Mesendoderm (in vitro differentiated cells): ENCODE measurements around the gene MYCL.

Experiments used
- DNase-seq: peaks from one replicate; pipeline ENCODE4 v3.0.0; 2013
- H2AK5ac ChIP-seq: 2 replicates; pipeline ENCODE4 v1.6.1; 2013; ENCODE audit warnings: low read length, inconsistent platforms
- H2BK120ac ChIP-seq: 2 replicates; pipeline ENCODE4 v1.6.1; 2013; ENCODE audit warnings: low read depth, mild to moderate bottlenecking, low read length, moderate library complexity, mixed read lengths
- H2BK15ac ChIP-seq: replicated peaks from 2 replicates; pipeline ENCODE4 v1.6.1; 2013; ENCODE audit warnings: low read depth, mild to moderate bottlenecking, moderate library complexity
- H2BK5ac ChIP-seq: 2 replicates; pipeline ENCODE4 v1.6.1; 2013; ENCODE audit warnings: low read length, inconsistent platforms
- H3K18ac ChIP-seq: 2 replicates; pipeline ENCODE4 v1.6.1; 2013; ENCODE audit warnings: mild to moderate bottlenecking, low read length, mixed read lengths
- H3K23ac ChIP-seq: one replicate; pipeline ENCODE4 v1.6.1; 2013; ENCODE audit warnings: low read length
- H3K27ac ChIP-seq: 2 replicates; pipeline ENCODE4 v1.5.1; 2013; ENCODE audit warnings: low read depth, mild to moderate bottlenecking, inconsistent platforms, low read length, moderate library complexity
- H3K27me3 ChIP-seq: 2 replicates; pipeline ENCODE4 v1.6.1; 2013; ENCODE audit warnings: low read length, control low read depth, mild to moderate bottlenecking, inconsistent platforms; ENCODE audit not compliant: insufficient read depth, poor library complexity
- H3K36me3 ChIP-seq: 2 replicates; pipeline ENCODE4 v1.6.1; 2013; ENCODE audit warnings: low read length, inconsistent platforms; ENCODE audit not compliant: control insufficient read depth, insufficient read depth
- H3K4ac ChIP-seq: one replicate; pipeline ENCODE4 v1.6.1; 2013; ENCODE audit warnings: low read depth, mild to moderate bottlenecking, low read length, moderate library complexity
- H3K4me1 ChIP-seq: 2 replicates; pipeline ENCODE4 v1.6.1; 2013; ENCODE audit warnings: low read depth, low read length, inconsistent platforms; ENCODE audit not compliant: control insufficient read depth
- H3K4me2 ChIP-seq: 2 replicates; pipeline ENCODE4 v1.6.1; 2013; ENCODE audit warnings: low read length
- H3K4me3 ChIP-seq: 2 replicates; pipeline ENCODE4 v1.5.1; 2013; ENCODE audit warnings: mild to moderate bottlenecking, low read length
- H3K56ac ChIP-seq: one replicate; pipeline ENCODE4 v1.6.1; 2013; ENCODE audit warnings: low read length
- H3K79me1 ChIP-seq: 2 replicates; pipeline ENCODE4 v1.6.1; 2013; ENCODE audit warnings: low read length, inconsistent platforms
- H3K79me2 ChIP-seq: 2 replicates; pipeline ENCODE4 v1.6.1; 2013; ENCODE audit warnings: mild to moderate bottlenecking, low read length; ENCODE audit not compliant: control insufficient read depth, insufficient read depth
- H3K9ac ChIP-seq: 2 replicates; pipeline ENCODE4 v1.6.1; 2013; ENCODE audit warnings: low read length, inconsistent platforms
- H4K5ac ChIP-seq: one replicate; pipeline ENCODE4 v1.6.1; 2013; ENCODE audit warnings: low read length
- H4K8ac ChIP-seq: one replicate; pipeline ENCODE4 v1.6.1; 2013; ENCODE audit warnings: low read depth, mild to moderate bottlenecking, control low read depth, low read length, moderate library complexity
- WGBS: extraction: QIAGEN DNeasy Blood & Tissue Kit; methylation state at CpG from one replicate; pipeline ENCODE4 v1.1.7; 2013; ENCODE audit warnings: low lambda C conversion rate, missing lambda C conversion rate; ENCODE audit not compliant: insufficient coverage; ENCODE audit errors: extremely low coverage; 5-methylcytosine and 5-hydroxymethylcytosine counted together

The MYCL gene

DNA sequence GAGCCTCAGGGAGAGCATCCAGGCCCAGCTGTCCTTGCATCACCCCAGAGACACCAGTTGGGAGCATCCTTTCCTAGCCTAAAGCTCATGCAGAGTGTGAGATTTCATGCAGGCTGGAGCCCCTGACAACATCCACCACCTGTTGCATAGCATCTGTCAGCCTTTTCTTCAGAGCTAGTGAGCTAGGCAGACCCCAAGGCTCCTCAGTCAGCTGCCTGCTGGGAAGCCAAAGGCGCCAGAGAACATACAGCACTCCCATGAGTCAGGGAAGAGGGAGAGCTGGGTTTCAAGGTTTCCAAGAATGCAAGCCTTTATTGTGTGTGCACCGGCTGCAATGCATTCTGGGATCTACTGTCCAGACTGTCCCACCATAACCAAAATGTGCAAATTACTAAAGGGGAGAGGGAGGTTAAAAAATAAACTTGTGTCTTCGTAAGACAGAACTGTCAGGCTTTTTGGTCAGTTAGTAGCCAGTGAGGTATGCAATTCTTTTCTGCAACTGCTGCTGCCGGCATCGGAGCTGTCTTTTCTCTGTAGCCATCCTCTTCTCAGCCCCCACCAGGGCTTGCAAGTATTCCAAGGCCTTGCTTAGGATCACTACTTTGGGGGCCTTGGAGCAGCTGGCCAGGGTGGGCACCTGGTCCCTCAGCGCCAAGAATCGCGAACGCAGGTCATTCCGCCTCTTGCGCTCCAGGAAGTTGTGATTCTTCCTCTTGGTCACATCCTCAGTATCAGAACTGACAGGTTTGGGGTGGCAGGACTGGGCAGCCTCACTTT lies 4.6 kb downstream of the MYCL start:
- no peak overlapping the region for H3K4ac ChIP-seq
- peak overlapping the region; percentile 10 for H3K23ac ChIP-seq
- H3K18ac ChIP-seq = no peak overlapping the region
- no peak overlapping the region for H2BK5ac ChIP-seq
- no peak overlapping the region for H2BK15ac ChIP-seq
- H3K9ac ChIP-seq = no peak overlapping the region
- DNase-seq = peak; percentile 63
- peak overlapping the region; percentile 11 for H2AK5ac ChIP-seq
- no peak overlapping the region for H4K5ac ChIP-seq
- H3K4me2 ChIP-seq = no peak overlapping the region
- no peak overlapping the region for H3K4me3 ChIP-seq
- no peaks in the 10 kb centered on the region for H3K36me3 ChIP-seq
- no peak overlapping the region for H3K27ac ChIP-seq
- H3K79me1 ChIP-seq = peaks cover 4% of the 10 kb centered on the region
- no peak overlapping the region for H4K8ac ChIP-seq
- no peak overlapping the region for H2BK120ac ChIP-seq
- no peaks in the 10 kb centered on the region for H3K27me3 ChIP-seq
- no CpG with 5 or more reads among the region's 11 CpGs for WGBS
- H3K56ac ChIP-seq = peak overlapping the region; percentile 56
- peaks cover 25% of the 10 kb centered on the region for H3K4me1 ChIP-seq
- no peaks in the 10 kb centered on the region for H3K79me2 ChIP-seq

- DNase-seq = no peak
- H3K27me3 ChIP-seq = no peaks in the 10 kb centered on the region
- no peak overlapping the region for H2AK5ac ChIP-seq
- no peak overlapping the region for H3K9ac ChIP-seq
- no peak overlapping the region for H3K23ac ChIP-seq
- H3K36me3 ChIP-seq = no peaks in the 10 kb centered on the region
- peaks cover 4% of the 10 kb centered on the region for H3K79me1 ChIP-seq
- no peak overlapping the region for H3K4me2 ChIP-seq
- H3K27ac ChIP-seq = no peak overlapping the region
- no peak overlapping the region for H2BK15ac ChIP-seq
- no peak overlapping the region for H4K5ac ChIP-seq
- H3K4me1 ChIP-seq = peaks cover 28% of the 10 kb centered on the region
- H3K4me3 ChIP-seq = no peak overlapping the region
- H3K4ac ChIP-seq = no peak overlapping the region
- H4K8ac ChIP-seq = no peak overlapping the region
- H2BK120ac ChIP-seq = no peak overlapping the region
- H3K79me2 ChIP-seq = no peaks in the 10 kb centered on the region
- H3K56ac ChIP-seq = no peak overlapping the region
- no peak overlapping the region for H3K18ac ChIP-seq
- H2BK5ac ChIP-seq = no peak overlapping the region
- no CpG with 5 or more reads among the region's 5 CpGs for WGBS
Observed at GRCh38 chr1:39895731-39896480, 5.8 kb downstream of the MYCL start.

DNA sequence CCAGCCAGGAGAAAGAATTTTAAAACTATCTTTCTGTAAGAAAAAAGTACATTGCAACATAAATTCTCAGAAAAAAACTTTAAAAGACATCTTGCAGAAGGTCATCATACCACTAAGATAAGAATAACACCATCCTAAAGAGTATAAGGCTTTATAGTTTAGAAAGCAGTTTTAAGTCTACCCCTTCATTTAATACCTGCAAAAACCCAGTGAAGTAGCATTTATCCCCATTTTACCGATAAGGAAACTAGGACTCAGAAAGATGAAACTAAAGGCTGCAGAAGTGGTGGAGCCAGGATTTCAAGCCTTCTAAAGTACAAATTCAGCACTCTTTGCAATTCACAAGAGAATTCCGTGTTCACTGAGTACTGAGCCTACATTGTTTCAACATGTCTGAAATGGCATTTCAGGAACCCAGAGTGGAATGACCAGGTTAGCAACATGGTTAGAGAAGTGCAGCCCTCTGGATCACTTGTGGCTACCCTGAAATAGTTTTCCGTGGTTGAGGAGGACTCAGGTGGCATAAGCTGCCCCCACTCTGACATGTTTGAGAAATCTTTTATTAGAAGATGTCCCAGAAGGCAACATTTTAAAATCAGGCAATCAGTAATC lies 6.7 kb downstream of the MYCL start:
- no peaks in the 10 kb centered on the region for H3K27me3 ChIP-seq
- H3K79me2 ChIP-seq = no peaks in the 10 kb centered on the region
- no peak overlapping the region for H3K56ac ChIP-seq
- H3K4me3 ChIP-seq = no peak overlapping the region
- H3K27ac ChIP-seq = no peak overlapping the region
- no peak for DNase-seq
- no peak overlapping the region for H4K8ac ChIP-seq
- no peak overlapping the region for H3K9ac ChIP-seq
- H2AK5ac ChIP-seq = no peak overlapping the region
- H2BK120ac ChIP-seq = no peak overlapping the region
- WGBS = no CpG with 5 or more reads among the region's 3 CpGs
- no peak overlapping the region for H4K5ac ChIP-seq
- H3K4me2 ChIP-seq = no peak overlapping the region
- H2BK15ac ChIP-seq = no peak overlapping the region
- no peak overlapping the region for H3K23ac ChIP-seq
- peaks cover 2% of the 10 kb centered on the region for H3K79me1 ChIP-seq
- peaks cover 25% of the 10 kb centered on the region for H3K4me1 ChIP-seq
- no peaks in the 10 kb centered on the region for H3K36me3 ChIP-seq
- H3K4ac ChIP-seq = no peak overlapping the region
- H3K18ac ChIP-seq = no peak overlapping the region
- no peak overlapping the region for H2BK5ac ChIP-seq

- H3K27ac ChIP-seq = peak overlapping the region; percentile 82
- H3K4me2 ChIP-seq = peak overlapping the region; percentile 6
- no peaks in the 10 kb centered on the region for H3K79me2 ChIP-seq
- peak overlapping the region; percentile 1 for H3K9ac ChIP-seq
- no peak overlapping the region for H2BK15ac ChIP-seq
- DNase-seq = peak; percentile 94
- peak overlapping the region; percentile 62 for H3K18ac ChIP-seq
- no peaks in the 10 kb centered on the region for H3K36me3 ChIP-seq
- H3K4ac ChIP-seq = no peak overlapping the region
- no peaks in the 10 kb centered on the region for H3K27me3 ChIP-seq
- H4K5ac ChIP-seq = no peak overlapping the region
- H3K23ac ChIP-seq = no peak overlapping the region
- H2BK120ac ChIP-seq = no peak overlapping the region
- peak overlapping the region; percentile 40 for H2BK5ac ChIP-seq
- H3K56ac ChIP-seq = peak overlapping the region; percentile 81
- no peaks in the 10 kb centered on the region for H3K79me1 ChIP-seq
- H4K8ac ChIP-seq = no peak overlapping the region
- WGBS = no CpG with 5 or more reads among the region's 6 CpGs
- no peak overlapping the region for H2AK5ac ChIP-seq
- H3K4me1 ChIP-seq = peaks cover 14% of the 10 kb centered on the region
- no peak overlapping the region for H3K4me3 ChIP-seq
Observed at GRCh38 chr1:39892601-39893595, 8.8 kb downstream of the MYCL start.

DNA sequence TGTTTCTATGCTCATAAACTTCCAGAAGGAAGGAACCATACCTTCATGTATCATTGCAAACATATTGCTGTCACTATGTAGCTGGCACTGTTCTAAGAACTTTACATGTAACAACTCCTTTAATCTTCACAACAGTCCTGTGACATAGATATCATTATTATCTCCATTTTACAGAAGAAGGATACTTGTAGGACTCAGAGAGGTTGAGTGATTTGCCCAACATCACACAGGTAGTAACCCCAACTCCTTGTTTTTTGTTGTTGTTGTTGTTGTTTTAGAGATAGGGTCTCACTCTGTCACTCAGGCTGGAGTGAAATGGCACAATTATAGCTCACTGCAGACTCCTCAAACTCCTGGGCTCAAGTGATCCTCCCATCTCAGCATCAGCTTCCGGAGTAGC lies 10.8 kb downstream of the MYCL start:
- no peaks in the 10 kb centered on the region for H3K79me1 ChIP-seq
- no peak overlapping the region for H3K4ac ChIP-seq
- no peak overlapping the region for H3K9ac ChIP-seq
- H3K79me2 ChIP-seq = no peaks in the 10 kb centered on the region
- no peak overlapping the region for H3K4me3 ChIP-seq
- no peak overlapping the region for H3K56ac ChIP-seq
- H2BK120ac ChIP-seq = no peak overlapping the region
- no peak overlapping the region for H3K23ac ChIP-seq
- no peak overlapping the region for H2BK15ac ChIP-seq
- no peak for DNase-seq
- H3K27ac ChIP-seq = no peak overlapping the region
- H2AK5ac ChIP-seq = no peak overlapping the region
- no peak overlapping the region for H3K4me2 ChIP-seq
- no peak overlapping the region for H3K18ac ChIP-seq
- no peaks in the 10 kb centered on the region for H3K27me3 ChIP-seq
- H4K8ac ChIP-seq = no peak overlapping the region
- no CpG with 5 or more reads among the region's 1 CpG for WGBS
- peaks cover 11% of the 10 kb centered on the region for H3K4me1 ChIP-seq
- H2BK5ac ChIP-seq = no peak overlapping the region
- no peaks in the 10 kb centered on the region for H3K36me3 ChIP-seq
- H4K5ac ChIP-seq = no peak overlapping the region
